GDM1 (cell line): ENCODE results near the gene KLHL22.

ENCODE experiments used
- DNase-seq: peaks from one replicate; lab custom pipeline; 2025; lab: John Stamatoyannopoulos, UW

Gene KLHL22

DNA sequence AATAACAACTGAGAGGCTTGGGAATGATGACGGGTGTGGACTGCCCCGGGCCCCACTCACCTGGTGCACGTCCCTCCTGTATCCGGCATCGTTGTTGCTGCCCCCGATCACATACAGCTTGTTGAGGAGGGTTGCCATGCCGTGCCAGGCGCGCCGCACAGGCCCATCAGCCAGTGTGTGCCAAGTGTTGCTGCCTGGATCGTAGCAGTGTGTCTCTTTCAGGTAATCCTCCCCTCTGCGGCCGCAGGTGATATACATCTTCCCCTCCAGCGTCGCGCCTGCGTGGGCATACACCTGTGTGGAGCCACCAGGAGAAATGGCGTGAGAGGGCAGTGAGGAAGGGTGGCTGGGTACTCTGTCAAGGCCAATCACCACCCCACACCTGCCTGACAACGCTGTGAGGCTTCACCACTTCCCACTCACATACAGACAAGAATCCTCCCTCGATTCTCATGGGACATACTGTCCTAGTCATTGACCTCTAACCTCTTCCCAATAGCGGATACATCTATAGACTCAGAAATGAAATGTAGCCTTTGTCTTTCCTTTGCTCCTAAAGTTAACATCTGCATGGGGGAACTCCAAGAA is 49.1 kb downstream of the KLHL22 start:
- DNase-seq: no peak

DNA sequence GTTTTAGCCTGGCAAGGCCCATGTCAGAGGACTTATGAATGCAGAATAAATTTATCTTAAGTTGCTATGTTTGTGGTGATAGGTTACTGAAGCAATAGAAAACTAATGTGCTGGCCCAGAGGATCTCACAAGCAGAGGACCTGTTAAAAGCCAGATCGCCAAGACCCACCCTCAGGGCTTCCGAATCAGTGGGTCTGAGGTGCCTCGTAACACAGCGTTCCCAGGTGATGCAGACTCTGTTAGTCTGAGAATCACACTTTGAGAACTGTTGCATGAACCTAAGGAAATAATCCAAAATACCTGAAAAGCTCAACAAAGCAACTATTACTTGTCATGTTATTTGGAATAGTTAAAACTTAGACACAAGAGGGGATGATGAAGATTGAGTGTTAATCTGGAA is 51.3 kb downstream of the KLHL22 start:
- DNase-seq: no peak

DNA sequence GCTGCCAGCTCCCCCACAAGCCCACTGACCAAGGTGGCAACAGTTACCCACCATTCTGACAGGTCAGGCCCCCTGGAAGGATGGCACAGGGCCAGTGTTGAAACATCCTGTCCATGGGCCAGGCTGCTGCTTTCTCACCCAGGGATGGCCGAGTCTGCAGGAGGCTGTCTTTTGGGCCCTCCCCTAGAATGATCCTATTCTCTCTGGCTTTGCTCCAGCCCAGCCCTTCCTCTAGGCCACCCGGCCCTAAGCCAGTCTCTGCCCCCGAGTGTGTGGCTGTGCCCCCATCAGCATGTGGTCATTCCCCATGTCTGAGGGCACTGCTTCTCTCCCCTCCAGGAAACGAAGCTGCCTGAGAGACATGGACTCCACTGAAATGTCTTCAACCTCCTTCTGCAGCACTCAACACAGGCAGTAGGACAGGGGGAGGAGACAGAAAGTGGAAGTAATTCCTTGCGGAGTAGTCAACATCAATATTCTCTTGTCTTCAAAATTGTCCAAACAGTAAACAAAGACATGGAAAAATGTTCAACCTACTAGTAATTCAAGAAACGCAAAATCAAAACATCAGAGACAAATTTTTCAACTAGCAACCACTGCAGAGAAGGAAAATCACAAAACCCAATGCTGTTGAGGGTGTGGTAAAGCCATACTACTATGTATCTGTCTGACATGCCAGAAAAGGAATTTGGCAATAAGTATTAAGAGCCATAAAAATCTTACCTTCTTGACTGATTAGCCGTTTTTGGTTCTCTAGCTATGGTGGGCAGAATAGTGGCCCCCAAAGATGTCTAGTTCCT is 52.9 kb downstream of the KLHL22 start:
- DNase-seq: no peak

DNA sequence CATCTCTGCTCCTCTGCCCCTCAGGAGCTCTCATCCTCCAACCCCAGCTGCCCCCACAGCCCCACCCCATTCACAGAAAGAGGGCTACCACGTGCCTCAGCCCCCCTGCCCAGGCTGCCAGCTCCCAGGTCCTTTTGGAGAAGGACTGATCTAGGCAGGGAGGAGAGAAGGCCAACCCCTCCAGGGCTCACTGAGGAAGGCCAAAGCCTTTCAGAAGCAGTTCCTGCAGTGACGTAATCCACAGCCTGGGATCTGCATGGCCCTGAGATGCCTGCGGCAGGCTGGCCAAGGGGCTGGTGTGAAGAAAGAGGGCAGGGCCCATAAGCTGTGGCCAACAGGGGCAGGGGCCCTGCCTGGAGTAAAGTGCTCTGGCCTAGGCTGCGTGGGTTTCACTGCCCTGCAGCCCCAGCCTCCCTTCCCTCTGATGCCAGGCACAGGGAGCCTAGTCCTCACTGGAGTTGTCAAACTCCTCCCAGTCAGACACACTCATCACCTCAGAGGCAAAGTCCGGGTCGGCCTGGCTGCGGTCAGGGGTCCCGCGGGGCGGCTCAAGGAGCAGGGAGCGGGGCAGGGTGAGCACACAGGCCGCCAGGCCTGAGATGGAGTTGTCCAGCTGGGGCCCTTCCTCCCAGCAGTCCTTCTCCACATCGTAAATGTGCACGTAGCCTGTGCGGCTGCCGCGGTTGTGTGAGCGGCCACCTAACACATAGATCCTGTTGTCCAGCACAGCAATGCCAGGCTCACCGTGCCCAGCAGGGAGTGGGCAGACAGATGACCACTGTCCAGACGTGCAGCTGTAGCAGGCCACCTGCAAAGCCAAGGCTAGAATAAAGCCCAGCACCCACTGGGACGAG is 53.7 kb downstream of the KLHL22 start:
- no peak for DNase-seq

DNA sequence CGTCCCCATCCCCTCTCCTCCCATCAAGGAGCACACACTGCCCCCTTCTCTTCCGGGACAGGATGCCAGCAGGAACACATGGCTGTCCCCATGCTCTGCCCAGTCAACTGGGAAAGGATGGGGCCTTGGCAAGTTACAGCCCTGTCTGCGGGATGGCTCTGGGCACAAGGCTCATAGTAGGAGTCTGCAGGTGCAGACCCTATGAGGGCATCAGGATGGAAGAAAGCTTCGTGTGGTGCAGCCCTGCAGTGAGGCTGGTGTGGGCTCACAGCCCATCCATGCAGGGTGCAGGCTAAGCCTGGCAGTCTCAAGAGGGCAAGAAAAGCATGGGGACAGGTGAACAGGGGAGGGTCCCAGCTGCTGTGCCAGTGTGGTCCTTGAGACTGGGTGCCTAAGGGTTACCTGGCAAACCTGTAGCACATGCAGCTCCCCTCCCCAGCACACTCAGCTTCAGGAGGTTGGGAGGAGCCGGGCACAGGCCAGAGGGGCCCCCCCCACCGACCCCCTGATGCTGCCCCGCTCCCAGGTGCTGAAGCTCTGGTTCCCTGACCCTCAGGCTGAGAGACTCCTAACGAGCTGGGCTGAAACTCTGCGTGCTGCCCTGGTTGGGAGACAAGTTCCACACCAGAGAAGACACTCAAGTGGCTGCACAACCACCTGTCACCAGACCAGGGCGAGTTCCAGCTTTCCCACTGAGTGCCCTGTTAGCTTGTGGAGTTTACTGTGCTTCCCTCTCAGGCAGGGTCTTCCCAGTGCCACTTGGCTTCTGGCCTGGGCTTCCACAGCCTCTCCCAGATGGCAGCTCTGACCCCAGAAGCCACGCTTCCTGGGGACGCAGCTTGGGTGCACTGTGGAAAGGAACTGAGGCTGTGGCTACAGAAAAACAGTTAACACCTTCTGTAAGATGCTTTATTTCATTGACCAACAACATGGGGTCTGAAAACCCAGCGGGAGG is 54.7 kb downstream of the KLHL22 start:
- DNase-seq: no peak

DNA sequence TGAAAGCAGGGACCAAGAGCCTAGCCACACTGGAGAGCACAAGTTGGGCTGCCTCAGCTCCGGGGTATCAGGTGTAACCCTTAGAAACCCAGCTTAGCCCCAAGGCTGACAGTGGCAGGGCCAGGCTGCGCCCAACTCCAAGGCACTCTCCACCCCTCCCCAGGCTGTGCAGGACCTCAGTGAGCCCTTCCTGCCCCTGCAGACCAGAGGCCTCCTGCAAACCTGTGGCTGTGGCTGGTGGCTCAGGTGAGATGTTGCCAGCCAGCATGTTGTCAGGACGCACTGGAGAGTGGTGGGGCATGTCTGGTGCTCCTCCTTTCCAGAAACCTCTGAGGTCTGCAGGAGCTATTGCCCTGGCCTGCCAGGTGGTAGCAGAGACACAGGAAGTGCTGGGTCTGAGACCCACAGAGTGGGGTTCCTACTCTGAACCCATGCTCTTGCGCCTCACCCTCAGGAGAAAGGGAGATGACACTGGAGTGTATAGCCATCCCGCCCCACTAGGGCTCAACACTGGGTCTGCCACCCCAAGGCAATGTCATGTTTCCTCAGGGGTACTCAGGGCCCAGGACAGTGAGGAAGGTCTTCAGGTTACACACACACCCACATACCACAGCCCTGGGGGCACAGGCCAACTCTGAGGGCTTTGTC is 55.5 kb downstream of the KLHL22 start:
- no peak for DNase-seq

DNA sequence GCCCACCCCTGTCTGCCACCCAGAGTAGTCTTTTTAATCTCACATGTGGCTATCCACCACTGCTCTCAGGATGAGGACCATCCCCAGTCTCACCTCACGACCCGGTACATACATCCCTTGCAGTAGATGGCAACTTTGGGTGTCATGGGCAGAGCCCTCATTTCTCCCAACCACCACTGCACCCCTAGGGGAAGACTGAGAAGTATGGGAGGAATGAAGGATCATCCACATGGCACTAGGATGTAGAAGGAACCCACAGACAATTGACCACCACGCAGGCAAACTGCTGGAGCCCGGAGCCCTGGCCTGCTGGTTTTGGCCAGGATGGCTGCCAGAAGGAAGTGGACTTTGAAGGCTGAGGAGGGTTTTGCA is 56.1 kb downstream of the KLHL22 start:
- no peak for DNase-seq

DNA sequence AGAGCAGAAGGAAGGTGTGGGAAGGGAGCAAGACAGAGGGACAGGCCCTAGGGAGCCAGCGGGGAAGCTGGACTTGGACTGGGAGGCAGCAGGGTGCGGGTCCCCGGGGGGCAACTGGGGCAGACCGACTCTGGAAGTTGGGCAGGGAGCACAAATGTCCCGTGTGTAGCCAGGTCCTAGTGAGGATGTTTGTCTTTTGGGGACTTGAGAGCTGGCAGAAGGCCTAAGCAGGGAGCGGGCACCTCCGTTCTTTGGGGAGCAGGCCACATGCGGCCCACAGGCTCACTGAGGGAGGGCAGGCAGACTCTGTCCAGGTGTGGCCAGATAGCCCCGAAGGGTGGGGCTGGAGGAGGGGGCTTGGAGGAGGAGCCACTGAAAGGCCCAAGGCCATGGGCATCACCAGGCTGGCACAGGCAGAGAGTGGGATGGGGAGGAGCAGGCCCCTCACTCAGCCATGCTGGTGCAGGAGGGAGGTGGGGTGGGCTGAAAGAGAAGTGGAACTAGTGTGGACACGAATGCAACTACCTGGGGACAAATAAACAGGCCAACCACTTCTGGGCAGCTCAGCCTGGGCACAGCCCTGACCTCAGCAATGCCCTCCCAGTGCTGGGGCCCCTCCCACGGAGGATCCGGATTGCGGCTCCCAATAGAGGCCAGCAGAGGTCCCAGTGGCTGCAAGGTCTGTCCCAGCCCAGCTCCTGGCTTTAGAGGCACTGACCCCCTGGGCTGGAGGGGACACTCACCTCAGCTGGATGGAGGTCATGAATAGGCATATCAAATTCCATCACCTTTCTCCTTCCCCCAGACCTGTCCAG is 56.7 kb downstream of the KLHL22 start:
- no peak for DNase-seq

DNA sequence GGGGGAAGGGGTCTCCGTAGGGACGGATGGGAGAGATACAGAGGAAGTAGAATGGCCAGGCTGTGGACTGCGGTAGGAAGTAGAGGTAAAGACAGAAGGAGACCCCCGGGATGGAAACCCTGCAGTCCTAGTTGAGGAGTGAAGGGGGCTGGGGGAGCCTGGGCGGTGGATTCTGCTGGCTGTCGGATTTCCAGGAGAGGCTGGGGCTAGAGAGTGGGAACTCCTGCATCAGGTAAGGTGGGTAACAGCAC is 57.2 kb downstream of the KLHL22 start:
- no peak for DNase-seq

DNA sequence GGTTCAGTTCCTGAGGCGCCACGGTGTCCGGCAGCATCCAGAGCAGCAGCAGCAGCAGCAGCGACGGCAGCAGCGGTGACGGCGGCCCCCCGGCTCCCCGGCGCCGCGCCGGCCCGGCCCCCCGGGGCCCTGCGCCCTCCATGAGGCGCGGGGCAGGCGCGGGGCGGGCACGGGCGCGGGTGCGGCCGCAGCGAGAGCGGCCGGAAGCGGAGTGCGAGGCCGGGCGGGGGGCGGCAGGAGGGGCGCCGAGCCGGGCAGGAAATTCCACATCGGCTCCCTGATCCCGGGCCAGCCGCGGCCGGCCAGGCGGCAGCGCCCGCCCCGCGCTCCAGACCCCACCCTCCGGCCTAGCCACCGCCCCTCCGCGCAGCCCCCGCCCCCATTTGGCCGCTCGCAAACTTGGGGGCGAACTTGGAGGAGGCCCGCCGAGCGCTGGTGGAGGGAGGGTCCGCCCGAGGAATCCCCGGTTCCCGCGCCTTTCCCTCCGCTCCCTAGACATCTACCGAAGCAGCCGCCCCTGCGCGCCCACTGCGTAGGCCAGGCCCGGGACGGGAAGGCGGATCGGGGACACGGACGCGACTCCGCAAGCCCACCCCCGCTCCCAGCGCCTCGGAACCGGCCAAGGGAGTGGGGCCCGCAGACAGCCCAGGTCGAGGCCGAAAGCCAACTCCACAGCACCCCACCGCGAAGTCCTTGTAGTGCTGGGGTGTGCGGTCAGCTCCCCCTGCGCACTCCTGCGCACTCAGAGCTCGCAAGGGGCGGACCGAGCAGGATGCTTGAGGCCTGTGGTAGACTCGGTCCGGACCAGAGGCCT is 57.8 kb downstream of the KLHL22 start, which contains the start of gene SCARF2:
Gene SCARF2, minus strand, starts transcription at position 213 of the 814 bp plus-strand sequence. Its CDS starts 71 bp downstream, at position 142.
- no peak for DNase-seq

DNA sequence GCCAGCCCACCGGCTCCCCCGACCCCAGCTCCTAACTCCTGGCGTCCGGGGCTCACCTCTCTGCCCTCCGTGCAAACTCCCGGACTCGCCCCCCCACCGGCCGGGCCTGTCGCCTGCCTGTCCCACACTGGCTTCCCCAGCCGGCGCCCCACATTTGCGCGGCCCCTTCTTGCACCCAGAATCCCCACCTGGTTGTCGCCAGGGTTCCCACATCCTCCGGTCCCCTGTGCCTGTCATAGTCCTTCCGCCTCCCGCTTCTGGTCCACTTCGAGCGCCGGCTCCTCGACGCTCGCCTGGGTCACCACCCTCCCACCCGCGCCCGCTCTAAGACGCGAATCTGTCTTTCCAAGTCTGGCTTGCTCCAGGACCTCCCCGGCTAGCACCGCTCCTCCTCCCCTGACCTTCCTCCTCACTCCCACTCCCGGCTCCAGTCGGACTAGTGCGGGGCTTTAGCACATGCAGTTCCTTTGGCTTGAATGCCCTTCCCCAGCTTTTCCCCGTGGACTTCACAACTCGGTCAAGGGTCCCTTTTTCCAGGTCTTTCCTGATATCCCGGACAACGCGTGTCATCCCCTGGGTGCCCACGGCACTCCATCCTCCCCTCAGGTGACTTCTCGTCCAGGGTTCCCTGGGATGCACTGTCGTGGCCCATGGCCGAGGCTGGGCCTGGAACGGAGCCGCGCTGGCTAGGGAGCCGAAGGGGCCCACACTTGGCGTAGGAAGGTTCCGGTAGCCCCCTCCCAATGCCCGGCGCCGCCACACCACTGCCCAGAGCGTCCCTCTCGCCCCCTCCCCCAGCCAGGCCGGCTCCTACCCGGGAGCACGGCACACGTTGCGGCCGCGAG is 58.6 kb downstream of the KLHL22 start:
- no peak for DNase-seq

DNA sequence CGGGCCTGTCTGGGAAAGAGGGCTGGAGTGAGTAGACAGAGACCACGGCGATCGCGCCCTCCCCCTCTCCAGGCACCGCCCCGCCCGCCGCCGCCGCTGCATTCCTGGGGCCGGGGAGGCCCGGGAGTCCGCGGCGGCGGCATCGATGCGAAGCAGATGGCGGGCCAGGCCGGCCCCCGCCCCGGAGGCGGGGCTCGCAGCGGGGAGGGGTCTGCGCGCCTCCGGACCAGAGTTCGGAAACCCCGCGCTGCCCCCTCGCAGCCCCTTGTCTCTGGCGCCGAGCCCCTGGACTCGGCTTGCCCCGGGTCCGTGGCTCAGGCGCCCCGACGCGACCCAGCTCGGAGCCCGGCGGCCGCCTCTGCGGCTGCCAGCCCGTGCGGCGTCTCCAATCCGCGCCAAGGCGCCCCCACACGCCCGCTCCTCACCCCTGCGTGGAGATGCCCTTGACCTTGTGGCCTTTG is 59.3 kb downstream of the KLHL22 start:
- no peak for DNase-seq

DNA sequence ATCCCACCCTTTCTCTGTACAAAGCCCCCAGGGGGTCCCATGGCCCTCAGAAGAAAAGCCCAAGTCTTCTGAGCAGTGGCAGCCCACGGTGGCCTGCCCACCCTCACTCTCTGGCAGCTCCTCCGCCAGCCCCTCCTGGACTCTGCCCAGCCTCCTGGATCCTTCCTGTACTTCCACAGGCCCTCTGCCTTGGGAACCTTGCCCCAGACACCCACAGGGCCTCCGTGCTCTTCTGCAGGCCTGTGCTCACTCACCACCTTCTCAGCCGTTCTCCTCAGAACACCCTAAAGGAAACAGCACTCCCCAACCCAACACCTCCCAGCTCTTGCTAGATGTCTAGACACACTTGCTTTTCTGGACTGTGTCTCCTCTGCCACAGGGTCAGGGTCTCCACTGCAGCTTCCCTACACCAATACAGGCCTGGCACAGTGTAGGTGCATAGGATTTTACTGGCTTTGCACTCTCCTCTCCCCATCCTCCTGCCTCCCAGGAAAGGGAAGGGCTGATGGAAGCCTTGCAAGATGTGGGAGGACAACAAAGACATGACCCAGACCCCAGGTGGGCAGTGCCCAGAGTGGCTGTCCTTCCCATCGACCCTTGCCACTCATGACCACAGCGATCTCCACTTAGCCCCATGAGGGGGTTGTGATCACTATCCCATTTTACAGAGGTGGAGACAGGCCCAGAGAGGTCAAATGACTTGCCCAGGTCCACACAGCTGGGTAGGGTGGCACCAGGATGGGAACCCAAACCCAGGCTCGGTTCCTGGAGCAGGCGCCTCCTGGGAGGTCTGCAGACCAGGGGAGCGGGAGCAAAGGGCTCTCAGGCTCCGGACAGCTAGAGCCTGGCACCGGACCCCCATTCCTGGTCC is 59.9 kb downstream of the KLHL22 start:
- no peak for DNase-seq

DNA sequence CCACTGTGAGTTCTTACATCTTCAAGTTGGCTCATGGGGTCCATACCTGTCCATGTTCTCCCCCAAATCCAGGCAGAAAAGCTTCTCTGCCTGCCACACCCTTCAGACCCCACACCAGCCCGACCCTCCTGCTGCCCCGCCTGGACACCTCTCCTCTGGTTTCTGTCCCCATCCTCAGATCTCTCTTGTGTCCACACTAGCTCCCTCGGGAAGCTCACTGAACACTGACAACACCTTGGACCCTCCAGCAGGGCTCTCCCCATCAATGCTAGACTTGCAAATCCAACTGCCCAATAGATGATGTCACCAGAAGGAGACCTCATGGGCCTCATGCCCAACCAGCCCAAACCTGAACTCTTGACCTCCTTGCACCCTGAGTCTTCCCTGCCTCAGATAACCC is 60.8 kb downstream of the KLHL22 start:
- DNase-seq: no peak

DNA sequence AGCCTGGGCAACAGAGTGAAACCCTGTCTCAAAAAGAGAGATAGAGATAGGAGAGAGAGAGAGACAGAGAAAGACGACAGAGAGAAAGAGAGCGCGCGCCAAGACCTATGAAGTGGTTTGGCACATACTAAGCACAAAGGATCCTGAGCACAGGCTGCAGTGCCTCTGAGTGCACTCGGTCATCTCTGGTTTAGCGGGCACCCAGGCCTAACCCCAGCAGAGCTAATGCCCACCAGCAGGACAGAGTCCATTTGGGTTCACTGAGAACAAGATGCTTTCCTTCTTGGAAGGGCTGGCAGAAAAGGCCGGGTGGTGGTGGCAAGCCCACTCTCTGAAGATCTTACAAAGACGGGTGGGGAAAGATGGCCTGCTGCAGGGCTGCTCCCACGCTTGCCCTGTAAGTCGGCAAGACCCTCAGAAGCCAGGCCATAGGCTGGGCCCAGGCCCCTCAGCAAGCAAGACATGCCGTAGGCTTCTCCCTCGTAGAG is 61.3 kb downstream of the KLHL22 start:
- DNase-seq: no peak

DNA sequence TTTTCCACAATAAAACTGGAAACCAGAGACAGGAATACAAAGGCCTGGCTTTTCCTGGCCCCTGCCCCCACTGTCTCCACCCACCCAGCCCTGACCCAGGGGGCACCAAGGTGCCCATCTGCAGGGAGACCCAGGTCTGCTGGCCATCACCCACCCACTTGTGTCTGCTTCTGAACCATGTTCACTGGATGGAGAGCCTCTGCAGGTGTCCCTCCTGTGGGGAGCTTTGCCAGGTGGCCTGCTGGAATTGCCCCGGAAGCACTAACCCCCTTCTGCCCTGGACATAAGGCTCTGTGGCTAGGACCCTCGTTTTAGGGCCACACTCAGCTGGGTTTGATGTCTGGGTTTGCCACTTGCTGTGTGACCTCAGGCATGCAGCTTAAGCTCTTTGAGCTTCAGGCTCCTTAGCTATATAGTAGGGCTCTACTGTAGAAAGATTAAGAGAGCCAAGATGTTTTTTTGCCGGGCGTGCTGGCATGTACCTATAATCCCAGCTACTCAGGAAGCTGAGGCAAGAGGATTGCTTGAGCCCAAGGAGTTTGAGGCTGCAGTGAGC is 61.8 kb downstream of the KLHL22 start:
- DNase-seq: no peak

DNA sequence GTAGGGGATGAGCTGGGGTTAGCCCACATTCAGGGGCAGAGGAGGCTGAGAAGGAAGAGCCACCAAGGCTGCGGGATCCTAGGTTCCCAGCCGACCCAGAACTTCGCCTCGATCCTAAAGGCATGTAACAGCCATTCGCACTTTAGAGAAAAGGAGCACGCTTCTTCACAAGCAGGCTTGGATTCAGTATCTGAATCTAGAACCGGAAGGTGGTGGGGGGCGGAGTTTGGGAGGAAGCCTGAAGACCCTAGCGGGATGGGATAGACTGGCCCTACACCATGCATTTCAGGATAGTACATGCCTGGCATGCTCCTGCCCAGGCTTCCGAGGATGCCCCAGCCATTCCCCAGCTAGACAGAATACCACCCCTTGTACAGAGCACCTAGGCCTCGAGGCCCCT is 62.4 kb downstream of the KLHL22 start:
- DNase-seq: no peak
